ENCODE measurements around the gene ZNF728. TPM values are rescaled to one million over a fixed set of nuclear protein-coding genes. Genes with fewer than 3 reads are reported as not detected.

ZNF728 gene
- under 1 TPM in 1 of 2 donors, not detected in 1; 0.45 TPM for total RNA-seq

- H3K4me1 ChIP-seq: no peaks in the 10 kb centered on the region
- no peak for TF ChIP-seq CTCF (IDR thresholded peaks at IDR 0.05)
- peak; percentile 22 for DNase-seq
- H3K27ac ChIP-seq: no peak within 1 kb of the TSS
- no peaks in the 10 kb centered on the region for H3K36me3 ChIP-seq
- H3K9me3 ChIP-seq: no peaks in the 10 kb centered on the region
- no peak within 1 kb of the TSS for H3K9ac ChIP-seq (ENCODE audit: low read depth in 2 of 2, low read length in 2 of 2)
- H3K27me3 ChIP-seq: no peaks in the 10 kb centered on the region
- no peak within 1 kb of the TSS for H3K4me3 ChIP-seq
- intact Hi-C loops (cut with DNase I): no loop called here
Observed at GRCh38 chr19:23002690-23003422, at the start of gene ZNF728. Gene ZNF728, minus strand, starts transcription at chr19:23003176. Its CDS starts 146 bp downstream, at chr19:23003030.

DNA sequence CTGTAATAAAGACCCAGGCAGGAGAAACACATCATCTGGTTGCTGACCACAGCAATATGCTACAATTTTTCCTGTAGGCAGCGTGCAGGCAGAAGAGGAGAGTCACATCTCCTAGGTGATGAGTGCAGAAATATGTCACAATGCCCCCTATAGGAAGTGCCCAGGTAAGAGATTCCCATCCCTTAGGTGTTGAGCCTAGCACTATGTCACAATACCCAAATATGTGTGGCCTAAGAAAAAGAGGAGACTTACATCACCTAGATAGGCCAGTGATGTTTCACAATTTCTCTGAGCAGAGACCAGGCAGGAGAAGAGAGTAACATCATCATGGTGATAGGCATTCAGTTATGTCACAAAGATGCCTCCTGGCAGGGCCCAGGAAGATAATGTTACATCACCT is 49.4 kb upstream of the ZNF728 start:
- H3K9ac ChIP-seq (ENCODE audit: low read depth in 2 of 2, low read length in 2 of 2): no peak overlapping the region
- intact Hi-C loops (cut with DNase I): no loop called here
- no peak overlapping the region for H3K4me3 ChIP-seq
- no peaks in the 10 kb centered on the region for H3K27me3 ChIP-seq
- no peaks in the 10 kb centered on the region for H3K36me3 ChIP-seq
- H3K4me1 ChIP-seq: no peaks in the 10 kb centered on the region
- no peaks in the 10 kb centered on the region for H3K9me3 ChIP-seq
- no peak overlapping the region for H3K27ac ChIP-seq
- DNase-seq: no peak
- no peak for TF ChIP-seq CTCF (IDR thresholded peaks at IDR 0.05)

DNA sequence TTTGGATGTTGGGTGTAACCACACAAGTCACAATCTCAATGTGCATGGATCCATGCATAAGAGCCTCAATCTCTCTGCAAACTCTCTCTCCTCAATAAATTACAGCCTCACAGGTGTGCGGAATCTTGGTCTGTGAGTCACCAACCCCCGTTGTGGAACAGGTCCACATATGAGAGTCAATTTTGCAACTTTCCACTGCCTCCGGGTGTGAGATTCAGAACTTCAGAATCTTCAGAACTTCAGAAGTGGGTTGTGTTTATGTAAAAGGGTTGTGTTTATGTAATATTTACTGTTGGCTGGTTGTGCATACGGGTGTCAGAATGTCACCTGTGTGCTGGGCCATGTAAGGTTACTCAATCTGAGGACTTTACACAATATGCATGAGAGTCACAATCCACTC is 46.3 kb upstream of the ZNF728 start:
- no peak overlapping the region for H3K27ac ChIP-seq
- TF ChIP-seq CTCF (IDR thresholded peaks at IDR 0.05): no peak
- no peaks in the 10 kb centered on the region for H3K36me3 ChIP-seq
- DNase-seq: no peak
- no peaks in the 10 kb centered on the region for H3K9me3 ChIP-seq
- no peak overlapping the region for H3K4me3 ChIP-seq
- H3K4me1 ChIP-seq: no peaks in the 10 kb centered on the region
- intact Hi-C loops (cut with DNase I): no loop called here
- H3K9ac ChIP-seq (ENCODE audit: low read depth in 2 of 2, low read length in 2 of 2): no peak overlapping the region
- H3K27me3 ChIP-seq: no peaks in the 10 kb centered on the region

DNA sequence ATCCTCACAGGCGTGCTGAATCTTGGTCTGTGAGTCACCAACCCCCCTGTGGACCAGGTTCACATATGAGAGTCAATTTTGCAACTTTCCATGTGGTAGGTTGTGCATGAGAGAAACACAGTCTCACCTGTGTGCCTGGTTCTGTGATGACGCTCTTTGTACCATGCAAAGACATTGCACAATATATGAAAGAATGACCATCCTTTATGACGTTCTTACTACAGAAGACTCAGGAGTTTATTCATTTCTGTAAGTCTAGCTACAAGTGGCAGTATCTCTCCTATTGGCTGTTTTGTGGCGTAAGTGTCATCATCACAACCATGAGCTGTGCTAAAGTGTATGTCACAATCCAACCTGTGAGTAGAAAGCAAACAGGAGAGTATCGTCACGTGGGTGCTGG is 43.8 kb upstream of the ZNF728 start:
- H3K27me3 ChIP-seq: no peaks in the 10 kb centered on the region
- no peaks in the 10 kb centered on the region for H3K9me3 ChIP-seq
- no peak overlapping the region for H3K9ac ChIP-seq (ENCODE audit: low read depth in 2 of 2, low read length in 2 of 2)
- no peak overlapping the region for H3K4me3 ChIP-seq
- H3K4me1 ChIP-seq: no peaks in the 10 kb centered on the region
- intact Hi-C loops (cut with DNase I): no loop called here
- no peak for TF ChIP-seq CTCF (IDR thresholded peaks at IDR 0.05)
- no peaks in the 10 kb centered on the region for H3K36me3 ChIP-seq
- H3K27ac ChIP-seq: no peak overlapping the region
- no peak for DNase-seq

- Histone ChIP-seq H3K4me3 (no peak overlapping the region), H3K36me3 (no peaks in the 10 kb centered on the region), H3K9ac (ENCODE audit: low read depth in 2 of 2, low read length in 2 of 2) (no peak overlapping the region), H3K9me3 (no peaks in the 10 kb centered on the region), H3K27me3 (no peaks in the 10 kb centered on the region), H3K4me1 (no peaks in the 10 kb centered on the region), H3K27ac (no peak overlapping the region)
- DNase-seq: no peak
- intact Hi-C loops (cut with DNase I): no loop called here
- no peak for TF ChIP-seq CTCF (IDR thresholded peaks at IDR 0.05)
Observed at GRCh38 chr19:23033721-23034120, 30.7 kb upstream of the ZNF728 start.

Data from colonic mucosa (tissue), 4 donors.